HepG2 (cell line): ENCODE measurements around the gene STAT5A. TPM values are rescaled to one million over a fixed set of nuclear protein-coding genes. Genes with fewer than 3 reads are reported as not detected.

ENCODE experiments used
- ATAC-seq: fragments of 200-7000 bp; cut with Tn5 transposase; 3 replicates; pipeline ENCODE4 v1.9.1; 2020; ENCODE audit warnings: mild to moderate bottlenecking, moderate library complexity
- BruUV-seq: library from RNA; stranded (reverse); fragments of 400-500 nt; replicated peaks from 2 replicates; lab custom pipeline; 2021; lab: Mats Ljungman, UMichigan
- CTCF ChIA-PET: fragments of 300-600 bp; formaldehyde crosslinking; extraction: SDS; loops from one replicate; lab custom pipeline; 2021; ENCODE audit warnings: low total read pairs, inconsistent platforms, low intra/inter-chr PET ratio; lab: Yijun Ruan, JAX
- POLR2A ChIA-PET: fragments of 350-600 bp; sonication (Branson Sonifier 250); formaldehyde crosslinking; loops from one replicate; lab custom pipeline; 2020; ENCODE audit warnings: antibody characterized with exemption, inconsistent platforms; lab: Yijun Ruan, JAX
- DNase-seq: peaks from one replicate; pipeline ENCODE4 v3.0.0-alpha.2; 2015; ENCODE audit warnings: low spot score
- FAIRE-seq: peaks from 3 replicates; lab custom pipeline; 2011; peaks lifted over from hg19 to GRCh38; lab: Jason Lieb, UNC
- H2AFZ ChIP-seq: one replicate; pipeline ENCODE4 v1.6.1; 2011; ENCODE audit warnings: low read length, inconsistent platforms
- H3K27ac ChIP-seq: fragments of 300-600 bp; 3 replicates; pipeline ENCODE4 v1.8.0; 2011; ENCODE audit warnings: mixed run types, mild to moderate bottlenecking, mixed read lengths, low read length, inconsistent platforms; ENCODE audit not compliant: insufficient read depth; ENCODE audit errors: extremely low read length
- H3K27me3 ChIP-seq, 2 experiments: fragments of 200-600 bp in 1 of 2; 2 replicates in 1 of 2; 3 replicates in 1 of 2; pipeline versions ENCODE4 v1.6.0 to v1.8.0; 2011; ENCODE audit warnings: low read length in 2 of 2, mild to moderate bottlenecking in 2 of 2, moderate library complexity in 2 of 2, inconsistent platforms in 1 of 2; ENCODE audit not compliant: insufficient read depth in 2 of 2, control insufficient read depth in 1 of 2
- H3K36me3 ChIP-seq, 2 experiments: fragments of 200-600 bp in 1 of 2; replicated peaks in 1 of 2; 2 replicates in 1 of 2; 3 replicates in 1 of 2; pipeline versions ENCODE4 v1.5.1 to v1.8.0; 2011; ENCODE audit warnings: low read length in 2 of 2, inconsistent platforms in 1 of 2; ENCODE audit not compliant: insufficient read depth in 2 of 2, control insufficient read depth in 1 of 2
- H3K4me1 ChIP-seq: 2 replicates; pipeline ENCODE4 v1.5.1; 2012; ENCODE audit warnings: low read length, inconsistent platforms; ENCODE audit not compliant: insufficient read depth
- H3K4me2 ChIP-seq: 2 replicates; pipeline ENCODE4 v1.6.0; 2011; ENCODE audit warnings: low read depth, low read length, inconsistent platforms
- H3K4me3 ChIP-seq, 3 experiments: fragments of 200-600 bp in 1 of 3; sonication (generic), shearing (Covaris generic) in 1 of 3; replicated peaks in 1 of 3; 2 replicates each; pipeline ENCODE4 v1.5.1; 2011 to 2016; ENCODE audit warnings: low read length in 3 of 3, inconsistent platforms in 2 of 3, low read depth in 2 of 3, mild to moderate bottlenecking in 2 of 3, control low read depth in 1 of 3, mixed read lengths in 1 of 3; ENCODE audit not compliant: insufficient read depth in 1 of 3
- H3K79me2 ChIP-seq: one replicate; pipeline ENCODE4 v1.6.1; 2011; ENCODE audit warnings: low read length, inconsistent platforms; ENCODE audit not compliant: insufficient read depth
- H3K9ac ChIP-seq: 2 replicates; pipeline ENCODE4 v1.6.0; 2011; ENCODE audit warnings: mild to moderate bottlenecking, low read depth, low read length, inconsistent platforms; ENCODE audit not compliant: insufficient read depth
- H3K9me3 ChIP-seq: 2 replicates; pipeline ENCODE4 v1.5.1; 2012; ENCODE audit warnings: mild to moderate bottlenecking, low read length
- H4K20me1 ChIP-seq: 2 replicates; pipeline ENCODE4 v1.6.0; 2011; ENCODE audit warnings: inconsistent platforms, mild to moderate bottlenecking, low read length, moderate library complexity; ENCODE audit not compliant: insufficient read depth
- AKAP8 ChIP-seq: sonication (generic); formaldehyde crosslinking; IDR thresholded peaks from 2 replicates; pipeline ENCODE4 v1.5.1; 2020; ENCODE audit warnings: mild to moderate bottlenecking, missing genetic modification reagents
- ARID2 ChIP-seq: sonication (generic); formaldehyde crosslinking; IDR thresholded peaks from 2 replicates; pipeline ENCODE4 v1.8.1; 2022; ENCODE audit warnings: mild to moderate bottlenecking, missing genetic modification reagents, borderline replicate concordance
- ELF4 ChIP-seq: sonication (generic); formaldehyde crosslinking; IDR thresholded peaks from 2 replicates; pipeline ENCODE4 v1.5.0; 2020; ENCODE audit warnings: missing genetic modification reagents, mild to moderate bottlenecking, moderate library complexity, borderline replicate concordance
- FOXM1 ChIP-seq: sonication (generic); formaldehyde crosslinking; IDR thresholded peaks from 2 replicates; pipeline ENCODE4 v1.5.0; 2020; ENCODE audit warnings: missing genetic modification reagents
- NCOA5 ChIP-seq: sonication (generic); formaldehyde crosslinking; IDR thresholded peaks from 2 replicates; pipeline ENCODE4 v1.4.0; 2020; ENCODE audit warnings: missing genetic modification reagents
- SIN3A ChIP-seq: IDR thresholded peaks from 2 replicates; pipeline ENCODE4 v1.6.1; 2011; ENCODE audit warnings: low read depth, mild to moderate bottlenecking, control low read depth, low read length, borderline replicate concordance
- STAG1 ChIP-seq: sonication (generic); formaldehyde crosslinking; IDR thresholded peaks from 2 replicates; pipeline ENCODE4 v1.4.0; 2020; ENCODE audit warnings: missing genetic modification reagents
- TBL1XR1 ChIP-seq: fragments of 150-350 bp; IDR thresholded peaks from 2 replicates; pipeline ENCODE4 v1.6.1; 2014; ENCODE audit warnings: borderline replicate concordance, low read length; ENCODE audit not compliant: partially characterized antibody
- ZBTB8A ChIP-seq: sonication (generic); formaldehyde crosslinking; IDR thresholded peaks from 2 replicates; pipeline ENCODE4 v1.4.0; 2020; ENCODE audit warnings: mild to moderate bottlenecking, low read depth, missing genetic modification reagents, borderline replicate concordance
- ZFP41 ChIP-seq: sonication (generic); formaldehyde crosslinking; IDR thresholded peaks from 2 replicates; pipeline ENCODE4 v1.4.0; 2020; ENCODE audit warnings: mild to moderate bottlenecking, missing genetic modification reagents, borderline replicate concordance
- ZNF570 ChIP-seq: sonication (generic); formaldehyde crosslinking; IDR thresholded peaks from 2 replicates; pipeline ENCODE4 v1.4.0; 2020; ENCODE audit warnings: mild to moderate bottlenecking, missing genetic modification reagents, borderline replicate concordance
- WGBS: methylation state at CpG from one replicate; pipeline ENCODE4 v1.1.6; 2017; ENCODE audit warnings: low lambda C conversion rate; 5-methylcytosine and 5-hydroxymethylcytosine counted together
- in situ Hi-C: cut with HindIII; loops from 2 replicates; pipeline ENCODE4 v1.10.0; 2017; ENCODE audit warnings: low pct_unique_long_range_greater_than_20kb; ENCODE audit not compliant: extremely low pct_ligation_motif_present
- intact Hi-C: fragments of 100-400 bp; cut with micrococcal nuclease; formaldehyde crosslinking; loops from one replicate; pipeline ENCODE4 v1.10.0; 2022; ENCODE audit not compliant: unreplicated experiment
- polyA plus RNA-seq, 8 experiments: library from polyadenylated mRNA; depleted of rRNA in 3 of 8; stranded (reverse) in 7 of 8; unstranded in 1 of 8; fragments of >200 nt; fragmentation: Illumina TruSeq in 4 of 8; extraction: Trizol in 4 of 8; gene quantifications; 2 replicates each; pipeline versions ENCODE4 v1.2.1 to v1.2.3, GENCODE V29; 2011 to 2016; ENCODE audit warnings: low read depth in 4 of 8, missing spikeins in 1 of 8, mixed read lengths in 1 of 8; ENCODE audit not compliant: insufficient read depth in 1 of 8
- total RNA-seq, 5 experiments: library from RNA; depleted of rRNA; stranded (reverse); fragments of >200 nt; fragmentation: Illumina TruSeq; extraction: Trizol; gene quantifications; 2 replicates each; pipeline ENCODE4 v1.2.3, GENCODE V29; 2016; ENCODE audit warnings: low read depth in 1 of 5
- TF ChIP-seq, protein P1 (sequence below): sonication (generic); formaldehyde crosslinking; IDR thresholded peaks from 2 replicates; pipeline ENCODE4 v1.4.0; 2020; ENCODE audit warnings: missing genetic modification reagents
- TF ChIP-seq, protein P2 (sequence below): sonication (generic); formaldehyde crosslinking; IDR thresholded peaks from 2 replicates; pipeline ENCODE4 v1.4.0; 2020; ENCODE audit warnings: missing genetic modification reagents, mild to moderate bottlenecking, borderline replicate concordance
- TF ChIP-seq, protein P3 (sequence below): IDR thresholded peaks from 2 replicates; pipeline ENCODE4 v1.6.1; 2016; ENCODE audit warnings: missing biosample characterization, missing genetic modification reagents, low read depth
- TF ChIP-seq, protein P4 (sequence below): IDR thresholded peaks from 2 replicates; pipeline ENCODE4 v1.6.1; 2016; ENCODE audit warnings: control low read depth
- TF ChIP-seq, protein P5 (sequence below): sonication (generic); formaldehyde crosslinking; IDR thresholded peaks from 2 replicates; pipeline ENCODE4 v1.5.0; 2020; ENCODE audit warnings: missing genetic modification reagents, mild to moderate bottlenecking, borderline replicate concordance

Gene STAT5A
- total and polyA plus RNA-seq, 2 of the 13 experiments (the other 11 are each of a cell fraction or from before 2014, with no cell fraction given), result 1.4 to 4.1 TPM

DNA sequence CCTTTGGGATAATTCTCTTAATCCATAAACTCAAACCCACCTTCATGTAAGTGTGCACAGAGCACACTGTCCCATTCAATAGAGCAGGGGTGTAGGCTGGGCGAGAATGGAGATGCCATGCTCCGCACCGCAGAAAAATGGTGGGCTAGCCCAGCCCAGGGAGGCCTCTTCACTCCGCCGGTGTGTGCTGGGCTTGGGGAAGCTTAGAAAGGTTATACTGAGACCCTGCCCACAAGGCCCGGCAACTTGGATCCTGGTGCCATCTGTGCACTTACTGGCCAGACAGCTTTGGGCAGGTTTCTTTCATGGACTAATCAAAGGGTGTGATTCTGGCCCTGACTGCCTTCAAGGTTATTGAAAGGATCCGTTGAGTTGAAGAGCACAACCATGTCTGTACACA is 3.7 kb upstream of the STAT5A start:
- Histone ChIP-seq H3K4me3 (no peak overlapping the region), H3K4me1 (peaks cover 56% of the 10 kb centered on the region), H3K27me3 (peaks cover 6 to 45% of the 10 kb centered on the region in 2 experiments; a peak in 4 of 5 replicates), H2AFZ (no peak overlapping the region), H3K9ac (no peak overlapping the region), H3K9me3 (no peaks in the 10 kb centered on the region), H3K36me3 (no peaks in the 10 kb centered on the region), H3K4me2 (no peak overlapping the region), H4K20me1 (no peaks in the 10 kb centered on the region), H3K79me2 (no peaks in the 10 kb centered on the region), H3K27ac (no peak overlapping the region)
- ATAC-seq (no peak), FAIRE-seq (no peak), DNase-seq (no peak)
- 79% methylated on average over 7 of the region's 7 CpGs for WGBS
- ChIA-PET CTCF (no interaction called here), POLR2A (no interaction called here)
- intact Hi-C loops (loop anchor here (5.0 to 10.0 kb wide), 2 partner anchors 37 to 60 kb away; no protein-coding TSS in a partner anchor), in situ Hi-C loops (no loop called here)
- no TSS peak for BruUV-seq
- TF ChIP-seq SIN3A, result no peak
- TF ChIP-seq FOXM1 (CRISPR knock-in tag), result no peak
- no peak for TF ChIP-seq STAG1
- TF ChIP-seq, protein P1, sequence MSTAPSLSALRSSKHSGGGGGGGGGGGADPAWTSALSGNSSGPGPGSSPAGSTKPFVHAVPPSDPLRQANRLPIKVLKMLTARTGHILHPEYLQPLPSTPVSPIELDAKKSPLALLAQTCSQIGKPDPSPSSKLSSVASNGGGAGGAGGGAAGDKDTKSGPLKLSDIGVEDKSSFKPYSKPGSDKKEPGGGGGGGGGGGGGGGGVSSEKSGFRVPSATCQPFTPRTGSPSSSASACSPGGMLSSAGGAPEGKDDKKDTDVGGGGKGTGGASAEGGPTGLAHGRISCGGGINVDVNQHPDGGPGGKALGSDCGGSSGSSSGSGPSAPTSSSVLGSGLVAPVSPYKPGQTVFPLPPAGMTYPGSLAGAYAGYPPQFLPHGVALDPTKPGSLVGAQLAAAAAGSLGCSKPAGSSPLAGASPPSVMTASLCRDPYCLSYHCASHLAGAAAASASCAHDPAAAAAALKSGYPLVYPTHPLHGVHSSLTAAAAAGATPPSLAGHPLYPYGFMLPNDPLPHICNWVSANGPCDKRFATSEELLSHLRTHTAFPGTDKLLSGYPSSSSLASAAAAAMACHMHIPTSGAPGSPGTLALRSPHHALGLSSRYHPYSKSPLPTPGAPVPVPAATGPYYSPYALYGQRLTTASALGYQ (CRISPR knock-in tag), result no peak
- TF ChIP-seq NCOA5 (CRISPR knock-in tag), result no peak
- TF ChIP-seq, protein P2, sequence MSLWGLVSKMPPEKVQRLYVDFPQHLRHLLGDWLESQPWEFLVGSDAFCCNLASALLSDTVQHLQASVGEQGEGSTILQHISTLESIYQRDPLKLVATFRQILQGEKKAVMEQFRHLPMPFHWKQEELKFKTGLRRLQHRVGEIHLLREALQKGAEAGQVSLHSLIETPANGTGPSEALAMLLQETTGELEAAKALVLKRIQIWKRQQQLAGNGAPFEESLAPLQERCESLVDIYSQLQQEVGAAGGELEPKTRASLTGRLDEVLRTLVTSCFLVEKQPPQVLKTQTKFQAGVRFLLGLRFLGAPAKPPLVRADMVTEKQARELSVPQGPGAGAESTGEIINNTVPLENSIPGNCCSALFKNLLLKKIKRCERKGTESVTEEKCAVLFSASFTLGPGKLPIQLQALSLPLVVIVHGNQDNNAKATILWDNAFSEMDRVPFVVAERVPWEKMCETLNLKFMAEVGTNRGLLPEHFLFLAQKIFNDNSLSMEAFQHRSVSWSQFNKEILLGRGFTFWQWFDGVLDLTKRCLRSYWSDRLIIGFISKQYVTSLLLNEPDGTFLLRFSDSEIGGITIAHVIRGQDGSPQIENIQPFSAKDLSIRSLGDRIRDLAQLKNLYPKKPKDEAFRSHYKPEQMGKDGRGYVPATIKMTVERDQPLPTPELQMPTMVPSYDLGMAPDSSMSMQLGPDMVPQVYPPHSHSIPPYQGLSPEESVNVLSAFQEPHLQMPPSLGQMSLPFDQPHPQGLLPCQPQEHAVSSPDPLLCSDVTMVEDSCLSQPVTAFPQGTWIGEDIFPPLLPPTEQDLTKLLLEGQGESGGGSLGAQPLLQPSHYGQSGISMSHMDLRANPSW (CRISPR knock-in tag), result no peak
- TF ChIP-seq ZFP41 (CRISPR knock-in tag), result no peak
- TF ChIP-seq ZNF570 (CRISPR knock-in tag), result no peak
- TF ChIP-seq, protein P3, sequence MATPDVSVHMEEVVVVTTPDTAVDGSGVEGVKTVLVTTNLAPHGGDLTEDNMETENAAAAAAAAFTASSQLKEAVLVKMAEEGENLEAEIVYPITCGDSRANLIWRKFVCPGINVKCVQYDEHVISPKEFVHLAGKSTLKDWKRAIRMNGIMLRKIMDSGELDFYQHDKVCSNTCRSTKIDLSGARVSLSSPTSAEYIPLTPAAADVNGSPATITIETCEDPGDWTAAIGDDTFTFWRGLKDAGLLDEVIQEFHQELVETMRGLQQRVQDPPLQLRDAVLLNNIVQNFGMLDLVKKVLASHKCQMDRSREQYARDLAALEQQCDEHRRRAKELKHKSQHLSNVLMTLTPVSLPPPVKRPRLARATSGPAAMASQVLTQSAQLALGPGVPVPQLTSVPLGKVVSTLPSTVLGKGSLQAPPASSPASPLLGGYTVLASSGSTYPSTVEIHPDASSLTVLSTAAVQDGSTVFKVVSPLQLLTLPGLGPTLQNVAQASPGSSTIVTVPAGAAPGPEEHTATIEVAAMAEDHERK (CRISPR knock-in tag), result no peak
- TF ChIP-seq AKAP8, result no peak
- no peak for TF ChIP-seq ELF4 (CRISPR knock-in tag)
- TF ChIP-seq TBL1XR1, result no peak
- TF ChIP-seq, protein P4, sequence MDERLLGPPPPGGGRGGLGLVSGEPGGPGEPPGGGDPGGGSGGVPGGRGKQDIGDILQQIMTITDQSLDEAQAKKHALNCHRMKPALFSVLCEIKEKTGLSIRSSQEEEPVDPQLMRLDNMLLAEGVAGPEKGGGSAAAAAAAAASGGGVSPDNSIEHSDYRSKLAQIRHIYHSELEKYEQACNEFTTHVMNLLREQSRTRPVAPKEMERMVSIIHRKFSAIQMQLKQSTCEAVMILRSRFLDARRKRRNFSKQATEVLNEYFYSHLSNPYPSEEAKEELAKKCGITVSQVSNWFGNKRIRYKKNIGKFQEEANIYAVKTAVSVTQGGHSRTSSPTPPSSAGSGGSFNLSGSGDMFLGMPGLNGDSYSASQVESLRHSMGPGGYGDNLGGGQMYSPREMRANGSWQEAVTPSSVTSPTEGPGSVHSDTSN, result no peak
- TF ChIP-seq, protein P5, sequence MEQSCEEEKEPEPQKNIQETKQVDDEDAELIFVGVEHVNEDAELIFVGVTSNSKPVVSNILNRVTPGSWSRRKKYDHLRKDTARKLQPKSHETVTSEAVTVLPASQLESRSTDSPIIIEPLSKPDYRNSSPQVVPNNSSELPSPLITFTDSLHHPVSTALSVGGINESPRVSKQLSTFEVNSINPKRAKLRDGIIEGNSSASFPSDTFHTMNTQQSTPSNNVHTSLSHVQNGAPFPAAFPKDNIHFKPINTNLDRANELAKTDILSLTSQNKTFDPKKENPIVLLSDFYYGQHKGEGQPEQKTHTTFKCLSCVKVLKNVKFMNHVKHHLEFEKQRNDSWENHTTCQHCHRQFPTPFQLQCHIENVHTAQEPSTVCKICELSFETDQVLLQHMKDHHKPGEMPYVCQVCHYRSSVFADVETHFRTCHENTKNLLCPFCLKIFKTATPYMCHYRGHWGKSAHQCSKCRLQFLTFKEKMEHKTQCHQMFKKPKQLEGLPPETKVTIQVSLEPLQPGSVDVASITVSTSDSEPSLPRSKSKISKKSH (CRISPR knock-in tag), result no peak
- TF ChIP-seq ARID2 (CRISPR knock-in tag), result no peak
- TF ChIP-seq ZBTB8A (CRISPR knock-in tag), result no peak
